Mesendoderm (in vitro differentiated cells): Measurements from ENCODE around the gene NRP1.

Experiments used
- DNase-seq: peaks from one replicate; pipeline ENCODE4 v3.0.0; 2013
- H2AK5ac ChIP-seq: 2 replicates; pipeline ENCODE4 v1.6.1; 2013; ENCODE audit warnings: low read length, inconsistent platforms
- H2BK120ac ChIP-seq: 2 replicates; pipeline ENCODE4 v1.6.1; 2013; ENCODE audit warnings: low read depth, mild to moderate bottlenecking, low read length, moderate library complexity, mixed read lengths
- H2BK15ac ChIP-seq: replicated peaks from 2 replicates; pipeline ENCODE4 v1.6.1; 2013; ENCODE audit warnings: low read depth, mild to moderate bottlenecking, moderate library complexity
- H2BK5ac ChIP-seq: 2 replicates; pipeline ENCODE4 v1.6.1; 2013; ENCODE audit warnings: low read length, inconsistent platforms
- H3K18ac ChIP-seq: 2 replicates; pipeline ENCODE4 v1.6.1; 2013; ENCODE audit warnings: mild to moderate bottlenecking, low read length, mixed read lengths
- H3K23ac ChIP-seq: one replicate; pipeline ENCODE4 v1.6.1; 2013; ENCODE audit warnings: low read length
- H3K27ac ChIP-seq: 2 replicates; pipeline ENCODE4 v1.5.1; 2013; ENCODE audit warnings: low read depth, mild to moderate bottlenecking, inconsistent platforms, low read length, moderate library complexity
- H3K27me3 ChIP-seq: 2 replicates; pipeline ENCODE4 v1.6.1; 2013; ENCODE audit warnings: low read length, control low read depth, mild to moderate bottlenecking, inconsistent platforms; ENCODE audit not compliant: insufficient read depth, poor library complexity
- H3K36me3 ChIP-seq: 2 replicates; pipeline ENCODE4 v1.6.1; 2013; ENCODE audit warnings: low read length, inconsistent platforms; ENCODE audit not compliant: control insufficient read depth, insufficient read depth
- H3K4ac ChIP-seq: one replicate; pipeline ENCODE4 v1.6.1; 2013; ENCODE audit warnings: low read depth, mild to moderate bottlenecking, low read length, moderate library complexity
- H3K4me1 ChIP-seq: 2 replicates; pipeline ENCODE4 v1.6.1; 2013; ENCODE audit warnings: low read depth, low read length, inconsistent platforms; ENCODE audit not compliant: control insufficient read depth
- H3K4me2 ChIP-seq: 2 replicates; pipeline ENCODE4 v1.6.1; 2013; ENCODE audit warnings: low read length
- H3K4me3 ChIP-seq: 2 replicates; pipeline ENCODE4 v1.5.1; 2013; ENCODE audit warnings: mild to moderate bottlenecking, low read length
- H3K56ac ChIP-seq: one replicate; pipeline ENCODE4 v1.6.1; 2013; ENCODE audit warnings: low read length
- H3K79me1 ChIP-seq: 2 replicates; pipeline ENCODE4 v1.6.1; 2013; ENCODE audit warnings: low read length, inconsistent platforms
- H3K79me2 ChIP-seq: 2 replicates; pipeline ENCODE4 v1.6.1; 2013; ENCODE audit warnings: mild to moderate bottlenecking, low read length; ENCODE audit not compliant: control insufficient read depth, insufficient read depth
- H3K9ac ChIP-seq: 2 replicates; pipeline ENCODE4 v1.6.1; 2013; ENCODE audit warnings: low read length, inconsistent platforms
- H4K5ac ChIP-seq: one replicate; pipeline ENCODE4 v1.6.1; 2013; ENCODE audit warnings: low read length
- H4K8ac ChIP-seq: one replicate; pipeline ENCODE4 v1.6.1; 2013; ENCODE audit warnings: low read depth, mild to moderate bottlenecking, control low read depth, low read length, moderate library complexity
- WGBS: extraction: QIAGEN DNeasy Blood & Tissue Kit; methylation state at CpG from one replicate; pipeline ENCODE4 v1.1.7; 2013; ENCODE audit warnings: low lambda C conversion rate, missing lambda C conversion rate; ENCODE audit not compliant: insufficient coverage; ENCODE audit errors: extremely low coverage; 5-methylcytosine and 5-hydroxymethylcytosine counted together

NRP1 gene

GRCh38 chr10:33288127-33288526 lies 46.3 kb downstream of the NRP1 start:
- Histone ChIP-seq H3K27ac (no peak overlapping the region), H3K9ac (no peak overlapping the region), H3K56ac (no peak overlapping the region), H3K36me3 (no peaks in the 10 kb centered on the region), H2BK5ac (no peak overlapping the region), H3K79me1 (no peaks in the 10 kb centered on the region), H2AK5ac (no peak overlapping the region), H3K4ac (no peak overlapping the region), H2BK120ac (no peak overlapping the region), H3K18ac (no peak overlapping the region), H4K8ac (no peak overlapping the region), H3K79me2 (no peaks in the 10 kb centered on the region), H3K4me1 (no peaks in the 10 kb centered on the region), H3K27me3 (no peaks in the 10 kb centered on the region), H4K5ac (no peak overlapping the region), H3K4me2 (no peak overlapping the region), H2BK15ac (no peak overlapping the region), H3K4me3 (no peak overlapping the region), H3K23ac (no peak overlapping the region)
- DNase-seq: no peak
- WGBS: 100% methylated on average over 1 of the region's 3 CpGs

GRCh38 chr10:33287112-33287511 lies 47.4 kb downstream of the NRP1 start:
- H3K79me1 ChIP-seq: no peaks in the 10 kb centered on the region

GRCh38 chr10:33286157-33286934 lies 48.1 kb downstream of the NRP1 start:
- Histone ChIP-seq H3K23ac (no peak overlapping the region), H3K4me1 (no peaks in the 10 kb centered on the region), H4K5ac (no peak overlapping the region), H3K18ac (no peak overlapping the region), H2BK15ac (no peak overlapping the region), H3K4me2 (no peak overlapping the region), H3K4ac (no peak overlapping the region), H2BK120ac (no peak overlapping the region), H4K8ac (no peak overlapping the region), H3K27ac (no peak overlapping the region), H3K79me1 (no peaks in the 10 kb centered on the region), H3K36me3 (no peaks in the 10 kb centered on the region), H3K27me3 (no peaks in the 10 kb centered on the region), H3K56ac (no peak overlapping the region), H2AK5ac (no peak overlapping the region), H3K79me2 (no peaks in the 10 kb centered on the region), H3K4me3 (no peak overlapping the region), H2BK5ac (no peak overlapping the region), H3K9ac (no peak overlapping the region)
- DNase-seq: no peak
- WGBS: no CpG with 5 or more reads among the region's 4 CpGs

More at GRCh38 chr10:33287112-33287511, 47.4 kb downstream of the NRP1 start:
- H3K4ac ChIP-seq: no peak overlapping the region
- H3K56ac ChIP-seq: no peak overlapping the region
- H3K4me3 ChIP-seq: no peak overlapping the region
- no peak overlapping the region for H3K23ac ChIP-seq
- no peak overlapping the region for H2AK5ac ChIP-seq
- no peaks in the 10 kb centered on the region for H3K36me3 ChIP-seq
- no CpG with 5 or more reads among the region's 2 CpGs for WGBS
- no peaks in the 10 kb centered on the region for H3K4me1 ChIP-seq
- H2BK120ac ChIP-seq: no peak overlapping the region
- H4K8ac ChIP-seq: no peak overlapping the region
- H2BK15ac ChIP-seq: no peak overlapping the region
- no peak for DNase-seq
- no peaks in the 10 kb centered on the region for H3K79me2 ChIP-seq
- no peak overlapping the region for H3K18ac ChIP-seq
- no peak overlapping the region for H3K27ac ChIP-seq
- H3K4me2 ChIP-seq: no peak overlapping the region
- H3K9ac ChIP-seq: no peak overlapping the region
- no peaks in the 10 kb centered on the region for H3K27me3 ChIP-seq
- no peak overlapping the region for H4K5ac ChIP-seq
- H2BK5ac ChIP-seq: no peak overlapping the region

- H3K4ac ChIP-seq: no peak overlapping the region
- no peaks in the 10 kb centered on the region for H3K4me1 ChIP-seq
- H2BK15ac ChIP-seq: no peak overlapping the region
- H3K23ac ChIP-seq: no peak overlapping the region
- H3K36me3 ChIP-seq: no peaks in the 10 kb centered on the region
- no peak overlapping the region for H2BK120ac ChIP-seq
- no peak for DNase-seq
- no peak overlapping the region for H2AK5ac ChIP-seq
- no peak overlapping the region for H3K9ac ChIP-seq
- WGBS: no CpG with 5 or more reads among the region's 2 CpGs
- H2BK5ac ChIP-seq: no peak overlapping the region
- no peaks in the 10 kb centered on the region for H3K79me2 ChIP-seq
- no peak overlapping the region for H4K8ac ChIP-seq
- H3K27ac ChIP-seq: no peak overlapping the region
- no peaks in the 10 kb centered on the region for H3K27me3 ChIP-seq
- H3K79me1 ChIP-seq: no peaks in the 10 kb centered on the region
- no peak overlapping the region for H3K4me3 ChIP-seq
- no peak overlapping the region for H3K18ac ChIP-seq
- H3K4me2 ChIP-seq: no peak overlapping the region
- H4K5ac ChIP-seq: no peak overlapping the region
- H3K56ac ChIP-seq: no peak overlapping the region
Observed at GRCh38 chr10:33284945-33285344, 49.5 kb downstream of the NRP1 start.

GRCh38 chr10:33279811-33280602 lies 54.5 kb downstream of the NRP1 start:
- H2AK5ac ChIP-seq: no peak overlapping the region
- H3K4me2 ChIP-seq: no peak overlapping the region
- no peaks in the 10 kb centered on the region for H3K79me1 ChIP-seq
- no peak overlapping the region for H3K4ac ChIP-seq
- no peak overlapping the region for H3K23ac ChIP-seq
- H4K5ac ChIP-seq: no peak overlapping the region
- no peak overlapping the region for H4K8ac ChIP-seq
- H3K4me1 ChIP-seq: no peaks in the 10 kb centered on the region
- DNase-seq: no peak
- H3K36me3 ChIP-seq: no peaks in the 10 kb centered on the region
- no peak overlapping the region for H2BK5ac ChIP-seq
- no peak overlapping the region for H3K56ac ChIP-seq
- no peaks in the 10 kb centered on the region for H3K27me3 ChIP-seq
- H3K79me2 ChIP-seq: no peaks in the 10 kb centered on the region
- WGBS: no CpG with 5 or more reads among the region's 5 CpGs
- H2BK15ac ChIP-seq: no peak overlapping the region
- no peak overlapping the region for H3K4me3 ChIP-seq
- no peak overlapping the region for H3K18ac ChIP-seq
- no peak overlapping the region for H3K9ac ChIP-seq
- H2BK120ac ChIP-seq: no peak overlapping the region
- no peak overlapping the region for H3K27ac ChIP-seq
